ENCODE measurements around the gene SLC1A1. TPM values are rescaled to one million over a fixed set of nuclear protein-coding genes. Genes with fewer than 3 reads are reported as not detected.

The SLC1A1 gene
- total RNA-seq, 1 experiment from 2014 or later = 2.9 TPM

GRCh38 chr9:4503103-4503502 is 12.8 kb downstream of the SLC1A1 start:
- CTCF ChIA-PET = no interaction called here
- Histone ChIP-seq H3K79me2 (ENCODE audit: low read depth) (no peaks in the 10 kb centered on the region), H2AFZ (no peak overlapping the region), H3K36me3 (ENCODE audit: low read depth) (no peaks in the 10 kb centered on the region), H3K4me1 (replicated peaks; ENCODE audit: insufficient read depth) (0 out of 2 replicates have a peak, but pooled peaks cover 3% of the 10 kb centered on the region), H3K27me3 (ENCODE audit: insufficient read depth, low read depth) (no peaks in the 10 kb centered on the region), H3K27ac (no peak overlapping the region), H4K20me1 (ENCODE audit: insufficient read depth) (no peaks in the 10 kb centered on the region), H3K9me2 (ENCODE audit: insufficient read depth) (no peaks in the 10 kb centered on the region), H3K4me2 (no peak overlapping the region), H3K4me3 (no peak overlapping the region), H3K9me3 (ENCODE audit: insufficient read depth, low read depth) (no peaks in the 10 kb centered on the region), H3F3A (ENCODE audit: insufficient read depth, low read depth) (no peaks in the 10 kb centered on the region)
- TF ChIP-seq CTCF (conservative IDR thresholded peaks at IDR 0.05) = no peak
- no peak for TF ChIP-seq EZH2 (IDR thresholded peaks at IDR 0.05; ENCODE audit: low read depth)
- no TSS peak for BruUV-seq (replicated peaks)
- intact Hi-C loops (cut with micrococcal nuclease; ENCODE audit: unreplicated experiment) = no loop called here
- POLR2A ChIA-PET (ENCODE audit: unreplicated experiment) = no interaction called here
- DNase-seq = no peak

DNA sequence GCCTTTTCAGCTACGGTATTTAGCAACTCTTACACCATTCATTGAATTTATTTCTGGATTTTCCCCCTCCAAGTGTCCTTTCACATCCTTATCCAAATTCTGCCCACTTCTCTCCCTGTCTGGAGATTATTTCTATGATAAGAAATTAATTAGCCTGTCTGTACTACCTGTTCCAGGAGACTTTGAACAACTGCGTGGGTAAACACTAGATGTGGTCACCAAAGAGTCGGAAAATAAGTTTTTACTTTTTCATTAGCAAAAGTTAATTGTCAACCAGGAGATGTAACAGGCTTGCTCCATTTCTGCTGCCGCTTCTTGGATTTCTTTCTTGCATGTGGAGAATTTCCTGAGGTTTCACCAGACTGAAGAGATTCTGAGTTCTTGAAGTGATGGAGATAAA is 14.0 kb downstream of the SLC1A1 start:
- no peak overlapping the region for H2AFZ ChIP-seq
- no peaks in the 10 kb centered on the region for H3K79me2 ChIP-seq (ENCODE audit: low read depth)
- intact Hi-C loops (cut with micrococcal nuclease; ENCODE audit: unreplicated experiment) = no loop called here
- H3K27ac ChIP-seq = no peak overlapping the region
- no TSS peak for BruUV-seq (replicated peaks)
- H3K36me3 ChIP-seq (ENCODE audit: low read depth) = no peaks in the 10 kb centered on the region
- CTCF ChIA-PET = no interaction called here
- H3K4me2 ChIP-seq = no peak overlapping the region
- no peaks in the 10 kb centered on the region for H3K9me2 ChIP-seq (ENCODE audit: insufficient read depth)
- POLR2A ChIA-PET (ENCODE audit: unreplicated experiment) = no interaction called here
- TF ChIP-seq EZH2 (IDR thresholded peaks at IDR 0.05; ENCODE audit: low read depth) = no peak
- TF ChIP-seq CTCF (conservative IDR thresholded peaks at IDR 0.05) = no peak
- H3K4me3 ChIP-seq = no peak overlapping the region
- H4K20me1 ChIP-seq (ENCODE audit: insufficient read depth) = no peaks in the 10 kb centered on the region
- DNase-seq = no peak
- no peaks in the 10 kb centered on the region for H3K9me3 ChIP-seq (ENCODE audit: insufficient read depth, low read depth)
- no peaks in the 10 kb centered on the region for H3F3A ChIP-seq (ENCODE audit: insufficient read depth, low read depth)
- no peaks in the 10 kb centered on the region for H3K27me3 ChIP-seq (ENCODE audit: insufficient read depth, low read depth)
- peaks cover 13% of the 10 kb centered on the region; the same call in 1 of the 2 replicates for H3K4me1 ChIP-seq (replicated peaks; ENCODE audit: insufficient read depth)

DNA sequence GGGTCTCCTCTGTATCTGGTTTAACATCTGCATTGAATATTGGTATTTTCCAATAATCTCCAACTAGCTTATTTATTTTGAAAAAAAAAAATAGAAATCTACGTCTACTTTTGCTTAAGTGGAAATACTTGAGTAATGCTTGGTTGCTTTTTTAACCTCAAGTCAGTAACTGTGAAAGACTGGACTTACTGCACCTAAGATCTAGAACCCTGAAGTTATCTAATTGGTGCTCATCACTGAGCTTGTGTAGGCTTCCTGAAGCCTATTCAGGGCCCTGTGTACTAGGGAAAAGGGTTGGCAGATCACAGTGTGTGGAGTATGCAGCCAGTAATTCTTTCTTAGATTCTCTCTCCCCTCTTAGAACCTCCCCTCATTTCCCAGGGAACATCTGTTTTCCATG is 16.2 kb downstream of the SLC1A1 start:
- Histone ChIP-seq H3K4me3 (no peak overlapping the region), H3K4me1 (replicated peaks; ENCODE audit: insufficient read depth) (peaks cover 13% of the 10 kb centered on the region; the same call in 1 of the 2 replicates), H3K36me3 (ENCODE audit: low read depth) (no peaks in the 10 kb centered on the region), H3K9me2 (ENCODE audit: insufficient read depth) (no peaks in the 10 kb centered on the region), H2AFZ (no peak overlapping the region), H3K79me2 (ENCODE audit: low read depth) (no peaks in the 10 kb centered on the region), H3F3A (ENCODE audit: insufficient read depth, low read depth) (no peaks in the 10 kb centered on the region), H3K4me2 (no peak overlapping the region), H3K27ac (no peak overlapping the region), H4K20me1 (ENCODE audit: insufficient read depth) (no peaks in the 10 kb centered on the region), H3K27me3 (ENCODE audit: insufficient read depth, low read depth) (no peaks in the 10 kb centered on the region), H3K9me3 (ENCODE audit: insufficient read depth, low read depth) (no peaks in the 10 kb centered on the region)
- no TSS peak for BruUV-seq (replicated peaks)
- DNase-seq = no peak
- no peak for TF ChIP-seq EZH2 (IDR thresholded peaks at IDR 0.05; ENCODE audit: low read depth)
- no peak for TF ChIP-seq CTCF (conservative IDR thresholded peaks at IDR 0.05)
- ChIA-PET POLR2A (ENCODE audit: unreplicated experiment) (no interaction called here), CTCF (no interaction called here)
- intact Hi-C loops (cut with micrococcal nuclease; ENCODE audit: unreplicated experiment) = no loop called here
